ENCODE measurements around the gene CRACR2B. TPM values are rescaled to one million over a fixed set of nuclear protein-coding genes. Genes with fewer than 3 reads are reported as not detected.

The CRACR2B gene
- total RNA-seq, 6 experiments from 2014 or later: 0.63 to 2.2 (median 1.2) TPM

DNA sequence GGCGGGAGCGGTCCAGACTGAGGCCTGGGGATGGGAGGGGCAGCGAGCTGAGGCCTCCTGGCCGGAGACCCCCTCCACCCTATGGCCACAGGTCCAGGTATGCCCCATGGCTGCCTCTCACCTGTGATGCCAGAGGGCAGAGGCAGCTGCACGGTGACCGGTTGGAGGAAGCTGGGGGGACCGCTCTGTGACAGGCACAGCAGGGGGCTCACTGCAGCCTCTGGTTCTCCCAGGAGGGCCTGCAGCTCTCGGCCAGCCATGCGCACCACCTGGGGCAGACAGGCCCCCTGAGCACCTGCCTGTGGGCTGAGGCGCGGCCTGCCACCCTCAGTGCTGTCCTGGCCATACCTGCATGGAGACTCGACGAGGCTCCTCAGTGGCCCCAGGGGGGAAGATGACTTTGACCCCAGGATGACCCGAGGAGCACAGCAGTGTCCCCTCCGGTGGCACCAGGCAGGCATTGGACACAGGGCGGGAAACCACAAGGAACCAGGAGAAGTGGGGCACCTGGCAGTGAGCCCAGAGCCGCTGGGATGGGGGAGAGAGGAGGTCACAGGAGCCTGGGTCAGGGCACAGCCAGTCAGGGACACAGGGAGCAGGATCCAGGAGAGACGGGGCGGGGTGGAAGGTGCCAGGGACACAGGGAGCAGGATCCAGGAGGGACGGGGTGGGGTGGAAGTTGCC lies 26.5 kb upstream of the CRACR2B start:
- TF ChIP-seq, protein P1, sequence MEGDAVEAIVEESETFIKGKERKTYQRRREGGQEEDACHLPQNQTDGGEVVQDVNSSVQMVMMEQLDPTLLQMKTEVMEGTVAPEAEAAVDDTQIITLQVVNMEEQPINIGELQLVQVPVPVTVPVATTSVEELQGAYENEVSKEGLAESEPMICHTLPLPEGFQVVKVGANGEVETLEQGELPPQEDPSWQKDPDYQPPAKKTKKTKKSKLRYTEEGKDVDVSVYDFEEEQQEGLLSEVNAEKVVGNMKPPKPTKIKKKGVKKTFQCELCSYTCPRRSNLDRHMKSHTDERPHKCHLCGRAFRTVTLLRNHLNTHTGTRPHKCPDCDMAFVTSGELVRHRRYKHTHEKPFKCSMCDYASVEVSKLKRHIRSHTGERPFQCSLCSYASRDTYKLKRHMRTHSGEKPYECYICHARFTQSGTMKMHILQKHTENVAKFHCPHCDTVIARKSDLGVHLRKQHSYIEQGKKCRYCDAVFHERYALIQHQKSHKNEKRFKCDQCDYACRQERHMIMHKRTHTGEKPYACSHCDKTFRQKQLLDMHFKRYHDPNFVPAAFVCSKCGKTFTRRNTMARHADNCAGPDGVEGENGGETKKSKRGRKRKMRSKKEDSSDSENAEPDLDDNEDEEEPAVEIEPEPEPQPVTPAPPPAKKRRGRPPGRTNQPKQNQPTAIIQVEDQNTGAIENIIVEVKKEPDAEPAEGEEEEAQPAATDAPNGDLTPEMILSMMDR (IDR thresholded peaks at IDR 0.05): no peak
- H3K4me3 Mint-ChIP-seq: no peak overlapping the region
- no peaks in the 10 kb centered on the region for H3K9me3 Mint-ChIP-seq
- DNase-seq: no peak
- peaks cover 2% of the 10 kb centered on the region; the same call in 1 of the 2 replicates for H3K27me3 Mint-ChIP-seq (ENCODE audit: insufficient read depth)
- H3K27ac Mint-ChIP-seq: no peak overlapping the region
- no peaks in the 10 kb centered on the region for H3K36me3 Mint-ChIP-seq (ENCODE audit: low read depth)
- peaks cover 15% of the 10 kb centered on the region for H3K4me1 Mint-ChIP-seq (ENCODE audit: low read depth)

DNA sequence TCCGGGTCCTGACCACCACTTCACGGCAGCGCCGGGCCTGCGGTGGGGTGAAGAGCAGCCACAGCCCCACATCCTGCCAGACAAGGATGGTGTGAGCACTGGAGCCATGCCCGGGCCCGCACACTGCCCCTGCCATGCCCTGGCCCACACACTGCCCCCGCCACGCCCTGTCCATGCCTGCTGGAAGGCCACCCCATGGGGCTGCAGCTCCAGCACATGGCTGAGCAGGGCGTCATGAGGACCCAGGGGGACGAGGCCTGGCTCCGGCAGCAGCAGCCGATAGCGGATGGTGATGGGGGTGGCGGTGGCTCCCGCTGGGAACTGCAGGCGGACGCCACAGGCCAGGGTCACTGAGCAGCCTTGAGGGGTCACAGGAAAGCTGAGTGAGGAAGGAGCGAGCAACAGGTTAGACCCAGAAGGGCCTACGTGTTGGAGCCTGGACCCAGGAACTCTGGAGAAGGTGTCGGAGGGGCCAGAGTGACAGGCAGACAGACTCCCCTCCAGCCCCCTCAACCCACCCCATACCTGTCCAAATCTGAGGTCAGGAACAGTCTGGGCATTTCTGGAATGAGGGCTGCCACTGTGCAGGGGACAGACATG lies 25.6 kb upstream of the CRACR2B start:
- no peak overlapping the region for H3K4me3 Mint-ChIP-seq
- TF ChIP-seq, protein P1 (IDR thresholded peaks at IDR 0.05): no peak
- H3K27me3 Mint-ChIP-seq (ENCODE audit: insufficient read depth): peaks cover 2% of the 10 kb centered on the region; the same call in 1 of the 2 replicates
- no peaks in the 10 kb centered on the region for H3K9me3 Mint-ChIP-seq
- no peak overlapping the region for H3K27ac Mint-ChIP-seq
- H3K36me3 Mint-ChIP-seq (ENCODE audit: low read depth): no peaks in the 10 kb centered on the region
- peaks cover 6% of the 10 kb centered on the region; the same call in 1 of the 2 replicates for H3K4me1 Mint-ChIP-seq (ENCODE audit: low read depth)
- no peak for DNase-seq

DNA sequence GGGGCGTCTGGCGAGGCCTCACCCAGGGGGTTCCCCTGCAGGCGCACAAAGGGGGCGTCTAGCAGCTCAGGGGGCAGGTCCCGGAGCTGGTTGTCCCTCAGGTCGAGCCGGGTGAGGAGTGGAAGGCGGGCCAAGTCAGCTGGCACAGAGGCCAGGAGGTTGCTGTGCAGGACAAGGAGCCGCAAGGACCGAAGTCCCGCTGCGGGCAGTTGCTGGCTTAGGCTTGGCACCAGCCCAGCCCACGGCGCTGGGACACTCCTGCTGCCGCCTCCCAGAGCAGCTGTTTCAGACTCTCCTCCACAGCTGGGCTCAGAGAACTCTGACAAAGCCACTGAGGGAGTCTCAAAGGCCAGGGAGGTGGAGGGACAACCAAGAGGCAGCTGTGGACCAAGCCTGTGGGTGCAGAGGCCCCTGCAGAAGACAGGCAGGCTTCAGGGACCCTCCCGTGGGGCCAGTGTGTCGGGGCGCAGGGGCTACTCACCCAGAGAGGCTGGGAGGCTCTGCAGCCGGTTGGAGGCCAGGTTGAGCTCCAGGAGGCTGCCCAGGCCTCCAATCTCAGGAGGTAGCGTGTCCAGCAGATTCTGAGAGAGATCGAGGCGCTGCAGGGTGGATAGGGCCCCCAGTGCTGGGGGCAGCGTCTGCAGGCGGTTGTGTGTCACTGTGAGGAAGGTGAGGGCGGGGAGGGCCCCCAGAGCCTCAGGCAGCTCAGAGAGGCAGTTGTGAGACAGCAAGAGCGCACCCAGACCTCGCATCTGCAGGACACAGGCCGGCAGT lies 24.8 kb upstream of the CRACR2B start:
- H3K4me1 Mint-ChIP-seq (ENCODE audit: low read depth): peaks cover 10% of the 10 kb centered on the region
- TF ChIP-seq, protein P1 (IDR thresholded peaks at IDR 0.05): no peak
- DNase-seq: no peak
- no peak overlapping the region for H3K27ac Mint-ChIP-seq
- H3K9me3 Mint-ChIP-seq: no peaks in the 10 kb centered on the region
- H3K4me3 Mint-ChIP-seq: no peak overlapping the region; the same call in 1 of the 2 replicates
- H3K36me3 Mint-ChIP-seq (ENCODE audit: low read depth): no peaks in the 10 kb centered on the region; the same call in 1 of the 2 replicates
- peaks cover 2% of the 10 kb centered on the region; the same call in 1 of the 2 replicates for H3K27me3 Mint-ChIP-seq (ENCODE audit: insufficient read depth)

DNA sequence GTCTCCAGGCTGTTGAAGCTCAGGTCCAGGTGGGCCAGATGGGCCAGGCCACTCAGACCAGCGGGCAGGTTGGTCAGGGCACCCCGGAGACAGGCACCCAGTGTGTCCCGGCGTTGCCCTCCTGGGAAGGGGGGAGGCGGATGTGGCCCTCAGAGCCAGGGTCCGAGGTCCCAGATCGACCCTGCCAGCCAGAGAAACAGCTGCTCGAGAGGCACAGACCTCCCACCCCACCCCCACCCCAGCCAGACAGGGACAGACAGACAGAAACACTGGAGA lies 24.3 kb upstream of the CRACR2B start:
- Mint-ChIP-seq H3K9me3 (no peaks in the 10 kb centered on the region), H3K27ac (no peak overlapping the region), H3K27me3 (ENCODE audit: insufficient read depth) (peaks cover 2% of the 10 kb centered on the region; the same call in 1 of the 2 replicates), H3K36me3 (ENCODE audit: low read depth) (no peaks in the 10 kb centered on the region; the same call in 1 of the 2 replicates), H3K4me1 (ENCODE audit: low read depth) (peaks cover 12% of the 10 kb centered on the region), H3K4me3 (peak overlapping the region; percentile 85; the same call in 1 of the 2 replicates)
- TF ChIP-seq, protein P1 (IDR thresholded peaks at IDR 0.05): no peak
- no peak for DNase-seq

DNA sequence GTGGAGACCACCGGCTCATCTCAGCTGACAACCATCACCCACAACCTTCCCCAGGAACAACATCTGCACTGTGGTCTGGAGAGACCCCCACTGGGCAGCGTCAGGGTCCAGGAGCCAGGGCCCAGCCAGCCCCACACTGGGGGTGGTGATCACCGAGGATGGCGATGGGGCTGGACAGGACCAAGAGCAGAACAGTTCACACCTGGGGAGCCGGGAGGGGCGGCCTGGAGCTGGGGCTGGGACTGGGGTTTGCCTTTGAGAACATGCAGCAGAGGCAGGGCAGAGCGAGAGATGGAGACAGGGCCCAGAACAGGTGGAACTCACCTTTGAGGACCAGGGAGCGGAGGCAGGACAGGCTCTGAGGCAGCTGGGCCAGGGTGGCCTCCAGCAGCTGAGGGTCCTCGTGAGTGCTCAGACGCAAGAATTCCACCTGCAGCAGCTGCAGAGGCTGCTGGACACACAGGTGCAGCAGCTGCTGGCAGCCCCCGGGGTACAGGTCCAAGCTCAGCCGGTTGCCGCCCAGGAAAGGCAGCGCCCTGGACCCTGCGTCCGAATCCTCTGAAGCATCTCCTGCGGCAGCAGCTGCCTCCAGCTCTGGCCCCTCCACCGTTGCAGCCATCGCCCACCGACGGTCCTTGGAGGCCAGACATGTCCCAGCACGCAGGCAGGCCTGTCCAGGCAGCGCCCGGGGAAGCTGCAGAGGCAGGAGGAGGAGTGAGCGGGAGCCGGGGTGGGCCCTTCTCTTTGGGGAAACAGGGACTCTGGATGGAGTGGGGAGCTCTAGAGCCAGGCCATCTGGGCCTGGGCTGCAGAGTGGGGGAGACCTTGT lies 23.7 kb upstream of the CRACR2B start:
- H3K4me1 Mint-ChIP-seq (ENCODE audit: low read depth): peaks cover 16% of the 10 kb centered on the region
- DNase-seq: no peak
- peaks cover 2% of the 10 kb centered on the region; the same call in 1 of the 2 replicates for H3K27me3 Mint-ChIP-seq (ENCODE audit: insufficient read depth)
- H3K4me3 Mint-ChIP-seq: peak overlapping the region; percentile 85
- TF ChIP-seq, protein P1 (IDR thresholded peaks at IDR 0.05): no peak
- H3K27ac Mint-ChIP-seq: 0 out of 2 replicates have a peak overlapping the region, but pooled peaks have one; percentile 52
- H3K9me3 Mint-ChIP-seq: no peaks in the 10 kb centered on the region
- peaks cover 2% of the 10 kb centered on the region for H3K36me3 Mint-ChIP-seq (ENCODE audit: low read depth)

Measured in HFFc6 (cell line).